PFSK-1 (cell line): ENCODE data around the gene PTPN14.

Experiments used
- FOXP2 ChIP-seq: optimal IDR thresholded peaks from 2 replicates; pipeline ENCODE3; 2011; ENCODE audit warnings: borderline replicate concordance, control low read depth, inconsistent platforms; ENCODE audit not compliant: insufficient read depth; ENCODE audit errors: extremely low read length, extremely low read depth
- POLR2AphosphoS5 ChIP-seq: IDR thresholded peaks from 2 replicates; pipeline ENCODE4 v1.6.1; 2012; ENCODE audit warnings: low read depth, mild to moderate bottlenecking, control low read depth, low read length, moderate library complexity
- SIN3A ChIP-seq: IDR thresholded peaks from 2 replicates; pipeline ENCODE4 v1.6.1; 2012; ENCODE audit warnings: mild to moderate bottlenecking, low read length, moderate library complexity, borderline replicate concordance; ENCODE audit not compliant: insufficient read depth
- TAF1 ChIP-seq: IDR thresholded peaks from 2 replicates; pipeline ENCODE4 v1.6.1; 2012; ENCODE audit warnings: low read length, control low read depth, borderline replicate concordance; ENCODE audit not compliant: insufficient read depth
- TF ChIP-seq, protein P1 (sequence below), 2 experiments: IDR thresholded peaks; 2 replicates each; pipeline versions ENCODE4 v1.6.1 to v1.8.0; 2011 to 2012; ENCODE audit warnings: low read depth in 2 of 2, low read length in 2 of 2, control low read depth in 1 of 2, inconsistent platforms in 1 of 2, mild to moderate bottlenecking in 1 of 2, moderate library complexity in 1 of 2; ENCODE audit not compliant: insufficient read depth in 1 of 2

PTPN14 gene

GRCh38 chr1:214582289-214582891, 31.0 kb upstream of the PTPN14 start:
- no peak for TF ChIP-seq FOXP2
- TF ChIP-seq TAF1 = no peak
- no peak for TF ChIP-seq POLR2AphosphoS5
- TF ChIP-seq, protein P1, sequence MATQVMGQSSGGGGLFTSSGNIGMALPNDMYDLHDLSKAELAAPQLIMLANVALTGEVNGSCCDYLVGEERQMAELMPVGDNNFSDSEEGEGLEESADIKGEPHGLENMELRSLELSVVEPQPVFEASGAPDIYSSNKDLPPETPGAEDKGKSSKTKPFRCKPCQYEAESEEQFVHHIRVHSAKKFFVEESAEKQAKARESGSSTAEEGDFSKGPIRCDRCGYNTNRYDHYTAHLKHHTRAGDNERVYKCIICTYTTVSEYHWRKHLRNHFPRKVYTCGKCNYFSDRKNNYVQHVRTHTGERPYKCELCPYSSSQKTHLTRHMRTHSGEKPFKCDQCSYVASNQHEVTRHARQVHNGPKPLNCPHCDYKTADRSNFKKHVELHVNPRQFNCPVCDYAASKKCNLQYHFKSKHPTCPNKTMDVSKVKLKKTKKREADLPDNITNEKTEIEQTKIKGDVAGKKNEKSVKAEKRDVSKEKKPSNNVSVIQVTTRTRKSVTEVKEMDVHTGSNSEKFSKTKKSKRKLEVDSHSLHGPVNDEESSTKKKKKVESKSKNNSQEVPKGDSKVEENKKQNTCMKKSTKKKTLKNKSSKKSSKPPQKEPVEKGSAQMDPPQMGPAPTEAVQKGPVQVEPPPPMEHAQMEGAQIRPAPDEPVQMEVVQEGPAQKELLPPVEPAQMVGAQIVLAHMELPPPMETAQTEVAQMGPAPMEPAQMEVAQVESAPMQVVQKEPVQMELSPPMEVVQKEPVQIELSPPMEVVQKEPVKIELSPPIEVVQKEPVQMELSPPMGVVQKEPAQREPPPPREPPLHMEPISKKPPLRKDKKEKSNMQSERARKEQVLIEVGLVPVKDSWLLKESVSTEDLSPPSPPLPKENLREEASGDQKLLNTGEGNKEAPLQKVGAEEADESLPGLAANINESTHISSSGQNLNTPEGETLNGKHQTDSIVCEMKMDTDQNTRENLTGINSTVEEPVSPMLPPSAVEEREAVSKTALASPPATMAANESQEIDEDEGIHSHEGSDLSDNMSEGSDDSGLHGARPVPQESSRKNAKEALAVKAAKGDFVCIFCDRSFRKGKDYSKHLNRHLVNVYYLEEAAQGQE (IDR thresholded peaks at IDR 0.05; ENCODE audit: insufficient read depth in 1 of 2, low read depth in 2 of 2, low read length in 2 of 2) = no peak
- TF ChIP-seq SIN3A = no peak

- TF ChIP-seq TAF1 (no peak), FOXP2 (no peak), POLR2AphosphoS5 (no peak), SIN3A (no peak)
- TF ChIP-seq, protein P1 (IDR thresholded peaks at IDR 0.05; ENCODE audit: insufficient read depth in 1 of 2, low read depth in 2 of 2, low read length in 2 of 2) = no peak
Measured at GRCh38 chr1:214581785-214582184, 30.4 kb upstream of the PTPN14 start.

DNA sequence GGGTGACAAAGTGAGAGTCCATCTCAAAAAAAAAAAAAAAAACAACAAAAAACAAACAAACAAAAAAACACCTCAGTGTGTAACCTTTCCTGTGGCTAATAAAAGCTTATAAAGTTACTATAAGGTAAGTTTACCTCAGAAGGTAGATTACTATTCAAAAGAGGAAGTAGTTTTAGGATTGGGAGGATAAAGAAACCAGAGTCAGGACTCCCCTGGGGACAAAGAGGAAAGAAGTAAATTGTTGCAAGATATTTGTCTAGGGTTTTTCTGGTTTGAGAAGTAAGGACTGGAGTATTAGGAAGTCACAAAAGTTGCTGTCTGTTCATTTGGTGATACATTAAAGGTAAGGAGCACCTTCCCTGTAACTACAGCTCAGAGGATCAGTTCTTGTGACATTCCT, 27.8 kb upstream of the PTPN14 start:
- TF ChIP-seq, protein P1 (IDR thresholded peaks at IDR 0.05; ENCODE audit: insufficient read depth in 1 of 2, low read depth in 2 of 2, low read length in 2 of 2) = no peak
- no peak for TF ChIP-seq TAF1
- no peak for TF ChIP-seq FOXP2
- no peak for TF ChIP-seq POLR2AphosphoS5
- TF ChIP-seq SIN3A = no peak

- TF ChIP-seq TAF1 (no peak), SIN3A (no peak), POLR2AphosphoS5 (no peak), FOXP2 (no peak)
- TF ChIP-seq, protein P1 (IDR thresholded peaks at IDR 0.05; ENCODE audit: insufficient read depth in 1 of 2, low read depth in 2 of 2, low read length in 2 of 2) = no peak
Measured at GRCh38 chr1:214574598-214575411, 23.4 kb upstream of the PTPN14 start.
